ENCODE data around the gene DUSP1.

DUSP1 gene

GRCh38 chr5:172724242-172725183 is 46.5 kb downstream of the DUSP1 start:
- no peak for DNase-seq (ENCODE audit: low read depth)

- no peak for DNase-seq (ENCODE audit: low read depth)
Observed at GRCh38 chr5:172723508-172723907, 47.5 kb downstream of the DUSP1 start.

- DNase-seq (ENCODE audit: low read depth): no peak
Observed at GRCh38 chr5:172722327-172722815, 48.6 kb downstream of the DUSP1 start.

GRCh38 chr5:172721455-172722326 is 49.3 kb downstream of the DUSP1 start:
- DNase-seq (ENCODE audit: low read depth): no peak

- no peak for DNase-seq (ENCODE audit: low read depth)
Observed at GRCh38 chr5:172720655-172721054, 50.3 kb downstream of the DUSP1 start.

- no peak for DNase-seq (ENCODE audit: low read depth)
Observed at GRCh38 chr5:172719211-172719610, 51.8 kb downstream of the DUSP1 start.

- DNase-seq (ENCODE audit: low read depth): no peak
Observed at GRCh38 chr5:172718527-172719114, 52.4 kb downstream of the DUSP1 start.

Measured in stimulated activated CD4-positive, alpha-beta T cell treated with anti-CD3 and anti-CD28 coated beads, Interleukin-2, amount 100 ng/mL, for 4 hours (primary cell).